BE2C (cell line): ENCODE measurements around the gene NFE2.

ENCODE experiments used
- DNase-seq: peaks from one replicate; pipeline ENCODE4 v3.0.0-alpha.2; 2020
- H3K27me3 ChIP-seq: fragments of 250-450 bp; sonication (Bioruptor Pico); 2 replicates; pipeline ENCODE4 v1.5.1; 2020; ENCODE audit warnings: mild to moderate bottlenecking
- H3K36me3 ChIP-seq: fragments of 250-450 bp; sonication (Bioruptor Pico); 2 replicates; pipeline ENCODE4 v1.5.1; 2020; ENCODE audit warnings: mild to moderate bottlenecking
- H3K4me1 ChIP-seq: fragments of 250-450 bp; sonication (Bioruptor Pico); 2 replicates; pipeline ENCODE4 v1.5.1; 2020
- H3K4me3 ChIP-seq: 2 replicates; pipeline ENCODE4 v1.5.1; 2011; ENCODE audit warnings: low read depth, low read length
- H3K9me3 ChIP-seq: fragments of 250-450 bp; sonication (Bioruptor Pico); 2 replicates; pipeline ENCODE4 v1.5.1; 2020
- TF ChIP-seq, protein P1 (sequence below): IDR thresholded peaks from 2 replicates; pipeline ENCODE4 v1.5.1; 2012; ENCODE audit warnings: mild to moderate bottlenecking, low read depth, low read length

Gene NFE2

GRCh38 chr12:54277823-54278276 is 23.0 kb downstream of the NFE2 start:
- no peak for DNase-seq
- H3K4me3 ChIP-seq, result peak overlapping the region; percentile 78
- no peaks in the 10 kb centered on the region for H3K27me3 ChIP-seq
- TF ChIP-seq, protein P1, sequence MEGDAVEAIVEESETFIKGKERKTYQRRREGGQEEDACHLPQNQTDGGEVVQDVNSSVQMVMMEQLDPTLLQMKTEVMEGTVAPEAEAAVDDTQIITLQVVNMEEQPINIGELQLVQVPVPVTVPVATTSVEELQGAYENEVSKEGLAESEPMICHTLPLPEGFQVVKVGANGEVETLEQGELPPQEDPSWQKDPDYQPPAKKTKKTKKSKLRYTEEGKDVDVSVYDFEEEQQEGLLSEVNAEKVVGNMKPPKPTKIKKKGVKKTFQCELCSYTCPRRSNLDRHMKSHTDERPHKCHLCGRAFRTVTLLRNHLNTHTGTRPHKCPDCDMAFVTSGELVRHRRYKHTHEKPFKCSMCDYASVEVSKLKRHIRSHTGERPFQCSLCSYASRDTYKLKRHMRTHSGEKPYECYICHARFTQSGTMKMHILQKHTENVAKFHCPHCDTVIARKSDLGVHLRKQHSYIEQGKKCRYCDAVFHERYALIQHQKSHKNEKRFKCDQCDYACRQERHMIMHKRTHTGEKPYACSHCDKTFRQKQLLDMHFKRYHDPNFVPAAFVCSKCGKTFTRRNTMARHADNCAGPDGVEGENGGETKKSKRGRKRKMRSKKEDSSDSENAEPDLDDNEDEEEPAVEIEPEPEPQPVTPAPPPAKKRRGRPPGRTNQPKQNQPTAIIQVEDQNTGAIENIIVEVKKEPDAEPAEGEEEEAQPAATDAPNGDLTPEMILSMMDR, result no peak
- no peaks in the 10 kb centered on the region for H3K9me3 ChIP-seq
- peaks cover 47% of the 10 kb centered on the region for H3K36me3 ChIP-seq
- H3K4me1 ChIP-seq, result peaks cover 2% of the 10 kb centered on the region

DNA sequence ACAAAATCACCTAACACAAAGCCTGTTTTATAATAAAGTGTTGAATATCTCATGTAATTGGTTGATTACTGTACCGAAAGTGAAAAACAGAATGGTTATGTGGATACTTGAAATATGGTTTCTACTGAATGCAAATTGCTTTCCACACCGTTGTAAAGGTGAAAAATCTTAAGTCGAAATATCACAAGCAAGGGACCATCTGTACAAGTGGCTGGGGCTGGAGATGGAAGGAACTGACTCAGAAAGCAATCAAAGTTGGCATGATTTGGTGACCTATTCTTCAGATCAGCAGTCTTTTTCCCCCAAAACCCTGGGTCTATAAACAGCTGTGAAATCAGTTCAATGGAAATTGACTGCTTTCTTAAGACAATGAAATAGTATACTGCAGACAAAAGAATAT is 24.4 kb downstream of the NFE2 start:
- TF ChIP-seq, protein P1, result no peak
- no peak for DNase-seq
- H3K36me3 ChIP-seq, result peaks cover 39% of the 10 kb centered on the region

DNA sequence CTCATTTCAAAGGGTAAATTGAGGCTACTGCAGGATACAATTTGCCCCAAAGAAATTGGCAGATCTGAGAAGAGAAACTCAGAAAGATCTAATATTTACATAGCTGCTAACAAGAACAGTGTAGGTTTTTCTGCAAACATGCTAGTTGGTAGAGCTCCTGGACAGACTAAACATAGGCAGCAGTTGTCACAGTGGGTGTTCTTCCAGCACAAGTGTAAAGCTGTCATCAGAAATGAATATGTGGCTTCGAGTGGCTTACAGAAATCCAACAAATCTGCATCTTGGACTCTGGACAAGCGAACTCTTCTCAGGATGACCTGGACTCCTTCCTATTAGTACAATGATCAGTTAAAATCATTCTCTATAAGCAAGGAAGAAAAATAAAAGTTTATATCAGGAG is 26.8 kb downstream of the NFE2 start:
- TF ChIP-seq, protein P1, result no peak
- Histone ChIP-seq H3K4me1 (peaks cover 13% of the 10 kb centered on the region), H3K36me3 (peaks cover 33% of the 10 kb centered on the region), H3K27me3 (no peaks in the 10 kb centered on the region), H3K4me3 (no peak overlapping the region), H3K9me3 (no peaks in the 10 kb centered on the region)
- DNase-seq, result no peak

More for the DNA sequence above, 24.4 kb downstream of the NFE2 start:
- H3K4me1 ChIP-seq, result peaks cover 13% of the 10 kb centered on the region
- H3K27me3 ChIP-seq, result no peaks in the 10 kb centered on the region
- no peaks in the 10 kb centered on the region for H3K9me3 ChIP-seq
- H3K4me3 ChIP-seq, result no peak overlapping the region

DNA sequence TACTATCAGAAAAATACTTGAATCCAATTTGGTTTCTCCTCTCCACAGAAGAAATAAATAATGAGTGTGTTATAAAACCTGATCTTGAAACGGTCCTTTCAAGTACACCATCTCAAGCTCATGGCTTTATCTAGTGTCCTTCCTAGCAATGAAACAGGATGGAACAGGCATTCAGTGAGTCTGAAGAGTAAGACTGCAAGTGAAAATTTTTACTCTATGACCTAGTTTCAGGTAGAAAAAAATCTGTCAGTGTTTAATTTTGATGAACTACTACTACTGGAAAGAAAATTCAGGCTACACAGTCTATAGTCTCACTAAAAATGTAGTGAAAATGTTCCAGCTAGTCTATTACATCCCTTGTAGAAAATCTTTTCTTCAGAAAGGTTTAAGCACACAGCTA is 28.6 kb downstream of the NFE2 start:
- TF ChIP-seq, protein P1, result no peak
- peaks cover 13% of the 10 kb centered on the region for H3K4me1 ChIP-seq
- no peak overlapping the region for H3K4me3 ChIP-seq
- DNase-seq, result no peak
- H3K36me3 ChIP-seq, result peaks cover 28% of the 10 kb centered on the region
- no peaks in the 10 kb centered on the region for H3K27me3 ChIP-seq
- H3K9me3 ChIP-seq, result no peaks in the 10 kb centered on the region

GRCh38 chr12:54270345-54270744 is 30.5 kb downstream of the NFE2 start:
- Histone ChIP-seq H3K9me3 (no peaks in the 10 kb centered on the region), H3K27me3 (no peaks in the 10 kb centered on the region), H3K4me1 (peaks cover 17% of the 10 kb centered on the region), H3K36me3 (peaks cover 28% of the 10 kb centered on the region), H3K4me3 (no peak overlapping the region)
- TF ChIP-seq, protein P1, result no peak
- DNase-seq, result no peak

DNA sequence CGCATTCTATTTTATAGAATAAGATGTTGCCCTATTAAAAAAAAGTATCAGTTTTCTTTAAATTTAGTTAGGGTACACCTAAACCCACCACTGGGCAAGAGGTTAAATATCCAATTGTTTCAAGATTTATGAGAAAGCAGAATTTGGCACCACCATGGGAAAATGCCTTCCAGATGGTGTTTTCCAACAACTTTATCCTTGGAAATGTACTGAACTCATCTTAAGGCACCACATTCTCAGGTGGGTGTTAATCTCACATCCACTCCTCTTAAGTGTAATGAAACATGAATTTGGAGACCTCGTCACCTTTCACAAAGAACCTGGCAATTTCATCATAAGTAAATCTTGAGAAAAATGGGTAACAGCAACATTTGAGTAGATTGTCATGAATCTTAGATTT is 34.0 kb downstream of the NFE2 start:
- no peak for DNase-seq
- H3K4me1 ChIP-seq, result peaks cover 34% of the 10 kb centered on the region
- no peaks in the 10 kb centered on the region for H3K36me3 ChIP-seq
- H3K9me3 ChIP-seq, result no peaks in the 10 kb centered on the region
- TF ChIP-seq, protein P1, result no peak
- H3K4me3 ChIP-seq, result no peak overlapping the region
- H3K27me3 ChIP-seq, result no peaks in the 10 kb centered on the region
